Measurements from ENCODE around the gene ARHGEF11. TPM values are rescaled to one million over a fixed set of nuclear protein-coding genes. Genes with fewer than 3 reads are reported as not detected.

The ARHGEF11 gene
- total RNA-seq, 3 donors from 2014 or later, result 31.1 to 50.4 (median 33.1) TPM

GRCh38 chr1:156887317-156887716 is 158.2 kb downstream of the ARHGEF11 start:
- H3K9me3 ChIP-seq, result no peaks in the 10 kb centered on the region
- TF ChIP-seq POLR2AphosphoS5 (IDR thresholded peaks at IDR 0.05) (no peak), POLR2A (IDR thresholded peaks at IDR 0.05) (no peak), CTCF (IDR thresholded peaks at IDR 0.05) (no peak)
- peak overlapping the region in 1 of 2 donors; percentile 77 for H3K27ac ChIP-seq
- DNase-seq (ENCODE audit: low spot score in 2 of 2), result no peak
- intact Hi-C loops (cut with DNase I; ENCODE audit: low total_unique reads), result no loop called here
- peaks cover 0 to 6% of the 10 kb centered on the region in 2 donors for H3K27me3 ChIP-seq
- H3K4me3 ChIP-seq, result no peak overlapping the region
- no peaks in the 10 kb centered on the region for H3K36me3 ChIP-seq
- no peaks in the 10 kb centered on the region for H3K4me1 ChIP-seq

GRCh38 chr1:156886583-156887281 is 158.8 kb downstream of the ARHGEF11 start:
- peaks cover 0 to 6% of the 10 kb centered on the region in 2 donors for H3K27me3 ChIP-seq
- no peak for DNase-seq (ENCODE audit: low spot score in 2 of 2)
- no peak for TF ChIP-seq POLR2A (IDR thresholded peaks at IDR 0.05)
- TF ChIP-seq CTCF (IDR thresholded peaks at IDR 0.05), result no peak
- TF ChIP-seq POLR2AphosphoS5 (IDR thresholded peaks at IDR 0.05), result no peak
- H3K4me1 ChIP-seq, result no peaks in the 10 kb centered on the region
- intact Hi-C loops (cut with DNase I; ENCODE audit: low total_unique reads), result no loop called here
- H3K9me3 ChIP-seq, result no peaks in the 10 kb centered on the region
- H3K4me3 ChIP-seq, result no peak overlapping the region
- H3K27ac ChIP-seq, result peak overlapping the region in 1 of 2 donors; percentile 77
- no peaks in the 10 kb centered on the region for H3K36me3 ChIP-seq

- Histone ChIP-seq H3K4me1 (no peaks in the 10 kb centered on the region), H3K9me3 (no peaks in the 10 kb centered on the region), H3K27ac (peak overlapping the region in 1 of 2 donors; percentile 77), H3K36me3 (no peaks in the 10 kb centered on the region), H3K27me3 (peaks cover 0 to 6% of the 10 kb centered on the region in 2 donors), H3K4me3 (no peak overlapping the region)
- intact Hi-C loops (cut with DNase I; ENCODE audit: low total_unique reads), result loop anchor here (1.0 kb wide), 1 partner anchor 37 kb away; no protein-coding TSS in a partner anchor
- TF ChIP-seq CTCF (IDR thresholded peaks at IDR 0.05) (no peak), POLR2A (IDR thresholded peaks at IDR 0.05) (no peak), POLR2AphosphoS5 (IDR thresholded peaks at IDR 0.05) (no peak)
- DNase-seq (ENCODE audit: low spot score in 2 of 2), result no peak
These were observed 159.6 kb downstream of the ARHGEF11 start for GRCh38 chr1:156885880-156886355.

- Histone ChIP-seq H3K36me3 (no peaks in the 10 kb centered on the region), H3K9me3 (no peaks in the 10 kb centered on the region), H3K27me3 (peaks cover 0 to 6% of the 10 kb centered on the region in 2 donors), H3K4me3 (no peak overlapping the region), H3K27ac (peak overlapping the region in 1 of 2 donors; percentile 77), H3K4me1 (no peaks in the 10 kb centered on the region)
- no peak for TF ChIP-seq POLR2A (IDR thresholded peaks at IDR 0.05)
- TF ChIP-seq POLR2AphosphoS5 (IDR thresholded peaks at IDR 0.05), result no peak
- no peak for TF ChIP-seq CTCF (IDR thresholded peaks at IDR 0.05)
- DNase-seq (ENCODE audit: low spot score in 2 of 2), result no peak
- intact Hi-C loops (cut with DNase I; ENCODE audit: low total_unique reads), result loop anchor here (1.0 kb wide), 1 partner anchor 36 kb away; no protein-coding TSS in a partner anchor
These were observed 160.2 kb downstream of the ARHGEF11 start for GRCh38 chr1:156885314-156885713.

Other genes starting within 250 kb of the ARHGEF11 start
- gene SH2D2A, start 228.9 kb downstream of the ARHGEF11 start, total RNA-seq, result 1 to 10 TPM in 2 of 3 donors, not detected in 1; 4.6 to 5.4 TPM
- gene INSRR, start 186.6 kb downstream of the ARHGEF11 start, total RNA-seq, result under 1 TPM in 2 of 3 donors, not detected in 1; 0.15 to 0.33 TPM
- 1 to 10 TPM in 1 of 3 donors, under 1 TPM in 2; 0.16 to 4.9 (median 0.73) TPM for gene NTRK1, start 184.9 kb downstream of the ARHGEF11 start, total RNA-seq
- gene PEAR1, start 152.0 kb downstream of the ARHGEF11 start, total RNA-seq, result 10 to 100 TPM in 1 of 3 donors, 1 to 10 TPM in 2; 4.0 to 15.1 (median 6.2) TPM
- gene LRRC71, start 125.1 kb downstream of the ARHGEF11 start, total RNA-seq, result not detected
- not detected for gene ETV3L, start 54.1 kb upstream of the ARHGEF11 start, total RNA-seq
- gene ETV3, start 92.7 kb upstream of the ARHGEF11 start, total RNA-seq, result 10 to 100 TPM; 20.0 to 28.0 (median 22.0) TPM